Muscle of leg (tissue), 11 donors: ENCODE results near the gene MTMR8. TPM values are rescaled to one million over a fixed set of nuclear protein-coding genes. Genes with fewer than 3 reads are reported as not detected.

ENCODE experiments used
- DNase-seq: peaks from one replicate; pipeline ENCODE4 v3.0.0; 2013
- H3K27ac ChIP-seq: one replicate; pipeline ENCODE4 v1.5.1; 2013; ENCODE audit warnings: mild to moderate bottlenecking, low read length, control low read depth
- H3K27me3 ChIP-seq: one replicate; pipeline ENCODE4 v1.6.1; 2013; ENCODE audit warnings: low read length; ENCODE audit not compliant: control insufficient read depth, insufficient read depth
- H3K36me3 ChIP-seq: one replicate; pipeline ENCODE4 v1.6.1; 2013; ENCODE audit warnings: low read length; ENCODE audit not compliant: control insufficient read depth, insufficient read depth
- H3K4me1 ChIP-seq: one replicate; pipeline ENCODE4 v1.6.1; 2013; ENCODE audit warnings: low read length; ENCODE audit not compliant: control insufficient read depth, insufficient read depth
- H3K4me3 ChIP-seq: one replicate; pipeline ENCODE4 v1.5.1; 2013; ENCODE audit warnings: low read length, control low read depth
- H3K9me3 ChIP-seq: replicated peaks from 2 replicates; pipeline ENCODE4 v1.6.1; 2013; ENCODE audit warnings: low read depth, low read length; ENCODE audit not compliant: control insufficient read depth
- WGBS: methylation state at CpG from one replicate; pipeline ENCODE4 v1.1.5; 2013; ENCODE audit warnings: missing lambda C conversion rate; ENCODE audit not compliant: insufficient coverage; 5-methylcytosine and 5-hydroxymethylcytosine counted together
- polyA plus RNA-seq, 8 donors: library from polyadenylated mRNA; unstranded; fragments of 120-200 nt; gene quantifications; one replicate each; pipeline versions ENCODE4 v1.2.1 to v1.2.3, GENCODE V29; 2013; ENCODE audit warnings: inconsistent platforms in 1 of 8, low replicate concordance in 1 of 8; ENCODE audit not compliant: insufficient read length in 8 of 8, insufficient read depth in 1 of 8
- total RNA-seq: library from RNA; stranded (reverse); fragments of 120-200 nt; gene quantifications from one replicate; pipeline ENCODE4 v1.2.4, GENCODE V29; 2013

MTMR8 gene
- total and polyA plus RNA-seq, 9 donors, result 0.94 to 2.0 (median 1.5) TPM

- Histone ChIP-seq H3K27ac (no peak overlapping the region), H3K36me3 (no peaks in the 10 kb centered on the region), H3K4me3 (no peak overlapping the region), H3K9me3 (no peaks in the 10 kb centered on the region), H3K4me1 (no peaks in the 10 kb centered on the region), H3K27me3 (no peaks in the 10 kb centered on the region)
- no peak for DNase-seq
These were observed 65.0 kb downstream of the MTMR8 start for GRCh38 chrX:64330284-64330683.

- no peak overlapping the region for H3K4me3 ChIP-seq
- no peaks in the 10 kb centered on the region for H3K4me1 ChIP-seq
- H3K36me3 ChIP-seq, result no peaks in the 10 kb centered on the region
- no peaks in the 10 kb centered on the region for H3K27me3 ChIP-seq
- H3K27ac ChIP-seq, result no peak overlapping the region
- H3K9me3 ChIP-seq, result peaks cover 21% of the 10 kb centered on the region
- DNase-seq, result no peak
- no CpG with 5 or more reads among the region's 2 CpGs for WGBS
These were observed 73.7 kb downstream of the MTMR8 start for GRCh38 chrX:64321507-64321906.

GRCh38 chrX:64313624-64314023 is 81.6 kb downstream of the MTMR8 start:
- H3K9me3 ChIP-seq, result peaks cover 26% of the 10 kb centered on the region
- H3K4me1 ChIP-seq, result no peaks in the 10 kb centered on the region
- H3K36me3 ChIP-seq, result no peaks in the 10 kb centered on the region
- H3K27me3 ChIP-seq, result no peaks in the 10 kb centered on the region
- H3K4me3 ChIP-seq, result no peak overlapping the region
- no CpG with 5 or more reads among the region's 1 CpG for WGBS
- no peak for DNase-seq
- no peak overlapping the region for H3K27ac ChIP-seq

- 66% methylated on average over 3 of the region's 7 CpGs for whole genome bisulfite sequencing
- no peaks in the 10 kb centered on the region for H3K4me1 ChIP-seq
- DNase-seq, result no peak
- no peak overlapping the region for H3K4me3 ChIP-seq
- no peaks in the 10 kb centered on the region for H3K36me3 ChIP-seq
- H3K9me3 ChIP-seq, result peaks cover 11% of the 10 kb centered on the region
- no peak overlapping the region for H3K27ac ChIP-seq
- H3K27me3 ChIP-seq, result no peaks in the 10 kb centered on the region
These were observed 88.5 kb downstream of the MTMR8 start for GRCh38 chrX:64306712-64307111.

- Histone ChIP-seq H3K9me3 (peaks cover 3% of the 10 kb centered on the region), H3K27me3 (no peaks in the 10 kb centered on the region), H3K4me3 (no peak overlapping the region), H3K27ac (no peak overlapping the region), H3K4me1 (no peaks in the 10 kb centered on the region), H3K36me3 (no peaks in the 10 kb centered on the region)
- no peak for DNase-seq
- 65% methylated on average over 2 of the region's 2 CpGs for WGBS
These were observed 104.1 kb downstream of the MTMR8 start for GRCh38 chrX:64291123-64291522.

- no peak overlapping the region for H3K4me3 ChIP-seq
- H3K4me1 ChIP-seq, result no peaks in the 10 kb centered on the region
- peak; percentile 22 for DNase-seq
- no peaks in the 10 kb centered on the region for H3K36me3 ChIP-seq
- H3K27ac ChIP-seq, result no peak overlapping the region
- H3K27me3 ChIP-seq, result no peaks in the 10 kb centered on the region
- no peaks in the 10 kb centered on the region for H3K9me3 ChIP-seq
These were observed 130.0 kb downstream of the MTMR8 start for GRCh38 chrX:64265265-64265664.

- Histone ChIP-seq H3K4me3 (peak within 1 kb of the TSS; percentile 17), H3K27ac (peak within 1 kb of the TSS; percentile 51), H3K36me3 (no peaks in the 10 kb centered on the region), H3K9me3 (no peaks in the 10 kb centered on the region), H3K4me1 (no peaks in the 10 kb centered on the region), H3K27me3 (no peaks in the 10 kb centered on the region)
- 60% methylated on average over 12 of the region's 17 CpGs for WGBS
- DNase-seq, result peak; percentile 51
These were observed 164.9 kb downstream of the MTMR8 start, which contains the start of gene ASB12 for GRCh38 chrX:64230123-64230970. Gene ASB12, minus strand, starts transcription at chrX:64230607. Its CDS starts 4,957 bp downstream, at chrX:64225650.

- Histone ChIP-seq H3K9me3 (no peaks in the 10 kb centered on the region), H3K4me3 (no peak overlapping the region), H3K27ac (no peak overlapping the region), H3K27me3 (no peaks in the 10 kb centered on the region), H3K36me3 (no peaks in the 10 kb centered on the region), H3K4me1 (no peaks in the 10 kb centered on the region)
- peak; percentile 5 for DNase-seq
- no CpG with 5 or more reads among the region's 3 CpGs for WGBS
These were observed 166.1 kb downstream of the MTMR8 start for GRCh38 chrX:64229154-64229553.

Other genes starting within 250 kb of the MTMR8 start
- 6.2 TPM for gene AMER1, start 189.7 kb downstream of the MTMR8 start, total RNA-seq
- gene AMER1, start 189.7 kb downstream of the MTMR8 start, polyA plus RNA-seq, result 1 to 10 TPM; 5.2 to 6.9 (median 6.3) TPM
- gene ASB12, start 164.8 kb downstream of the MTMR8 start, total RNA-seq, result 9.5 TPM
- 10 to 100 TPM; 12.0 to 22.3 (median 19.3) TPM for gene ASB12, start 164.8 kb downstream of the MTMR8 start, polyA plus RNA-seq